Mucosa of descending colon (tissue), 3 donors: ENCODE data around the gene TMEM86B. TPM values are rescaled to one million over a fixed set of nuclear protein-coding genes. Genes with fewer than 3 reads are reported as not detected.

Source experiments
- ATAC-seq: fragments of 200-7000 bp; cut with Tn5 transposase; one replicate; pipeline ENCODE4 v1.9.1; 2020; ENCODE audit warnings: mild to moderate bottlenecking, moderate library complexity
- DNase-seq, 3 donors: peaks; one replicate each; pipeline ENCODE4 v3.0.0-alpha.2; 2020
- H3K36me3 ChIP-seq: fragments of 200-600 bp; one replicate; pipeline ENCODE4 v1.8.0; 2021; ENCODE audit warnings: low read depth, mild to moderate bottlenecking
- H3K4me1 ChIP-seq: fragments of 200-600 bp; one replicate; pipeline ENCODE4 v1.8.0; 2021; ENCODE audit warnings: low read depth, mild to moderate bottlenecking
- H3K4me3 ChIP-seq: fragments of 200-600 bp; one replicate; pipeline ENCODE4 v1.8.0; 2021; ENCODE audit warnings: mild to moderate bottlenecking
- H3K9me3 ChIP-seq: fragments of 200-600 bp; one replicate; pipeline ENCODE4 v1.8.0; 2021; ENCODE audit warnings: mild to moderate bottlenecking
- CTCF ChIP-seq: fragments of 200-600 bp; IDR thresholded peaks from one replicate; pipeline ENCODE4 v1.8.0; 2022; ENCODE audit warnings: antibody characterized with exemption, mild to moderate bottlenecking
- intact Hi-C, 2 donors: fragments of 100-400 bp; cut with DNase I in 1 of 2; cut with micrococcal nuclease in 1 of 2; formaldehyde crosslinking; loops; one replicate each; pipeline versions ENCODE4 v1.11.0 to v1.11.1; 2022; cut with DNase I, micrococcal nuclease
- total RNA-seq, 3 donors: library from RNA; stranded (reverse); fragmentation: NEBNext Ultra II Directional in 2 of 3; extraction: Animal tissue kit (Norgen Biotek cat#: 25700) in 2 of 3; gene quantifications; one replicate each; pipeline versions ENCODE4 v1.2.1 to v1.2.4, GENCODE V29; 2021 to 2023
- donor health status: DM: no; HTN: no; CAD: no; lungs with moderate emphysema.
- donor health status: DM: no; HTN: no; CAD: no.
- donor health status: DM: no; HTN: yes; CAD: no.

Gene TMEM86B
- total RNA-seq, 3 donors from 2014 or later: 3.4 to 4.5 (median 3.7) TPM

- Histone ChIP-seq H3K9me3 (no peaks in the 10 kb centered on the region), H3K4me1 (peaks cover 49% of the 10 kb centered on the region), H3K36me3 (no peaks in the 10 kb centered on the region), H3K4me3 (no peak overlapping the region)
- intact Hi-C loops: no loop called here
- TF ChIP-seq CTCF: no peak
- peak in 1 of 3 donors; percentile 44 for DNase-seq
- no peak for ATAC-seq
These were observed 24.4 kb upstream of the TMEM86B start for GRCh38 chr19:55252760-55253663.

GRCh38 chr19:55251341-55252081 lies 22.9 kb upstream of the TMEM86B start:
- H3K36me3 ChIP-seq: no peaks in the 10 kb centered on the region
- H3K9me3 ChIP-seq: no peaks in the 10 kb centered on the region
- ATAC-seq: peak; percentile 20
- peaks cover 46% of the 10 kb centered on the region for H3K4me1 ChIP-seq
- DNase-seq: peak in 2 of 3 donors; percentile 36 to 58
- no peak for TF ChIP-seq CTCF
- no peak overlapping the region for H3K4me3 ChIP-seq
- intact Hi-C loops: no loop called here

DNA sequence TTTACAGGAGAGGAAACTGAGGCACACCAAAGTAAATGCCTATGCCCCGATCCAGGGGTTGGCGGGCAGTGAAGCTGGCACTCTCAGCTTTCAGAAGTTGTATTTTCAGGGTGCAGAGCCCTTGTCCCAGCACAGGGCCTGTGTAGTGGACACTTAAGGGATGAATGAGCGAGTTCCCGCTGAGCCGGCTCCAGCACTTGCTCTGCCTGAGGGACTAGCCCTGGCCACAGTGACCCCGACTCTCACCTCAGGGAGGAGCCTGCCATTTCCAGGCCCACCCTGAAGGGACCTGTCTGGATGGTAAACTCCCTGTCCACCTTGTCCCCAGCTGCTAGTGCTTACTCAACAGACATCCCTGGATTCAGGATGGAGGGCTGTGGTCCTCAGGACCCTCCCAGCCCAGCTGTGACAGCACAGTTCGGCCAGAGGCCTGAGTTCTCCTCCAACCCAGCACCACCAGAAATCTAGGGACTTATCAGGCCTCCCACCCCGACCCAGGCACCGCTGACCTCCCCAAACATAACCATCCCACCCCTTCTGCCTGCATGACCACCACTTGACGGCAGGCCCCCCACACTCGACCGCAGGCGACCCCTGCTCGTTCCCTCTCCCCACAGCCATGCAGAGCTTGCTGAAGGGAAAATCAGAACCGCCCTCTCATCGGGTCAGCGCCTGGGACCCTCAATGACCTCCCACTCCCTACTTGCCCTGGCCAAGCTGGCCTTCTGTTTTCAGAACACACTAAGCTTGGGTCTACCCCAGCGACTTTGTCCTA lies 21.9 kb upstream of the TMEM86B start:
- ATAC-seq: no peak
- no peak for TF ChIP-seq CTCF
- H3K4me1 ChIP-seq: peaks cover 38% of the 10 kb centered on the region

GRCh38 chr19:55249841-55250240 lies 21.3 kb upstream of the TMEM86B start:
- no peak for ATAC-seq

More for the DNA sequence above, 21.9 kb upstream of the TMEM86B start:
- intact Hi-C loops: no loop called here
- Histone ChIP-seq H3K4me3 (no peak overlapping the region), H3K9me3 (no peaks in the 10 kb centered on the region), H3K36me3 (no peaks in the 10 kb centered on the region)
- peak in 1 of 3 donors; percentile 25 for DNase-seq

More at GRCh38 chr19:55249841-55250240, 21.3 kb upstream of the TMEM86B start:
- no peaks in the 10 kb centered on the region for H3K36me3 ChIP-seq
- no peak overlapping the region for H3K4me3 ChIP-seq
- no peaks in the 10 kb centered on the region for H3K9me3 ChIP-seq
- no peak for TF ChIP-seq CTCF
- intact Hi-C loops: no loop called here
- DNase-seq: no peak
- peaks cover 34% of the 10 kb centered on the region for H3K4me1 ChIP-seq
